ENCODE data around the gene CTDP1. TPM values are rescaled to one million over a fixed set of nuclear protein-coding genes. Genes with fewer than 3 reads are reported as not detected.

Gene CTDP1
- total RNA-seq, 1 donor from 2014 or later: 23.9 TPM

DNA sequence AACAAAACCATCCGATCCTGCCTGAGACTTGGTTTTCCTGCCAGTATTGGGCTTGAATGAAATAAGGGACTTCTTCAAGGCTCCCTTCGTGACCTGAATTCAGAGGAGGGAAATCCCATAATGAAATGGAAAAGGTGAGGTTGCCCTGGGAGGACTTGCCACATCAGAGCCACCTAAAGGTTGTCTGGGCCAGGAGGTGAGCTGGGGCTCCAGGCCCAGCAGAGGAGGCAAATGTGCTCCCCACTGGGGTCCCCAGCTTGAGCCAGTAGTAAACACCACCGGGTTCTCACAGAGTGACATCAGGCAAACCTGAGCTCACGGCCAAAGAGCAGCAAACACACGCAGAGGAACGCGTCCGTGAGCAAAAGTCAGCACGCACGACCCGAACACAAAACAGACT is 28.6 kb upstream of the CTDP1 start:
- H3K4me3 Mint-ChIP-seq (ENCODE audit: low read depth): no peak overlapping the region
- TF ChIP-seq, protein P1, sequence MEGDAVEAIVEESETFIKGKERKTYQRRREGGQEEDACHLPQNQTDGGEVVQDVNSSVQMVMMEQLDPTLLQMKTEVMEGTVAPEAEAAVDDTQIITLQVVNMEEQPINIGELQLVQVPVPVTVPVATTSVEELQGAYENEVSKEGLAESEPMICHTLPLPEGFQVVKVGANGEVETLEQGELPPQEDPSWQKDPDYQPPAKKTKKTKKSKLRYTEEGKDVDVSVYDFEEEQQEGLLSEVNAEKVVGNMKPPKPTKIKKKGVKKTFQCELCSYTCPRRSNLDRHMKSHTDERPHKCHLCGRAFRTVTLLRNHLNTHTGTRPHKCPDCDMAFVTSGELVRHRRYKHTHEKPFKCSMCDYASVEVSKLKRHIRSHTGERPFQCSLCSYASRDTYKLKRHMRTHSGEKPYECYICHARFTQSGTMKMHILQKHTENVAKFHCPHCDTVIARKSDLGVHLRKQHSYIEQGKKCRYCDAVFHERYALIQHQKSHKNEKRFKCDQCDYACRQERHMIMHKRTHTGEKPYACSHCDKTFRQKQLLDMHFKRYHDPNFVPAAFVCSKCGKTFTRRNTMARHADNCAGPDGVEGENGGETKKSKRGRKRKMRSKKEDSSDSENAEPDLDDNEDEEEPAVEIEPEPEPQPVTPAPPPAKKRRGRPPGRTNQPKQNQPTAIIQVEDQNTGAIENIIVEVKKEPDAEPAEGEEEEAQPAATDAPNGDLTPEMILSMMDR (IDR thresholded peaks at IDR 0.05; ENCODE audit: unreplicated experiment): no peak
- peaks cover 23% of the 10 kb centered on the region for H3K27me3 Mint-ChIP-seq
- no peak for DNase-seq (ENCODE audit: low spot score, unreplicated experiment)
- H3K4me1 Mint-ChIP-seq (ENCODE audit: low read depth): no peaks in the 10 kb centered on the region
- peaks cover 4% of the 10 kb centered on the region for H3K9me3 Mint-ChIP-seq (ENCODE audit: low read depth)
- H3K27ac Mint-ChIP-seq: no peak overlapping the region
- H3K36me3 Mint-ChIP-seq (ENCODE audit: insufficient read depth): no peaks in the 10 kb centered on the region

DNA sequence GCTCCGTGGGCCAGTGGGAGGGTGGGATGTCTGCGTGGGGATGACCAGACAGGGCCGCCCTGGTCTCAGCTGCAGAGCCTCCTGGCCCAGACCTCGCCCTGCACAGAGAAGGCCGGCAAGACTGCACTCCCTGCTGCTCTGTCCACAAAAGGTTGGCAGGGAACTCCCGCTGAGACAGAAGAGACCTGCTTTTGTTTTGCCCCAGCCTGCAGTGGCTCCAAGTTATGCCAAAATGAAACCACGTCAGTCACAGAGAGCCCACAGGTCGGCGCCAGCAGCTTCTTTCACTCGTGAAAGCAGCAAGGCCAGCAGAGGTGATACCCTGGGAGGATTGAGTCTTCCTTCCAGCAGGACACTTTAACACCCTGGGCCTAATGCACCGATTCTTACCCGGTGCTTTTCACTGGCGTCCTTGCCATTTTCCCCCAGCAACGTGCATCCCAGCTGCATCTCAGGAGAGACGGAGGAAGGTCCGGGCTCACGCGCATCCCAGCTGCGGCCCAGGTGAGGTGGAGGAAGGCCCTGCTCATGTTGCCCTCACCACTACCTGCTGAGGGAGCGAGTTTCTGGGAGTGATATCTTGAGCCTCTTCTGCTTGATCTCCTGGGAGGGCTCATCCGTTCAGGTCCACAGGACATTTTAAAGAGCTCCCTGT is 22.1 kb upstream of the CTDP1 start:
- H3K27ac Mint-ChIP-seq: no peak overlapping the region
- peaks cover 39% of the 10 kb centered on the region for H3K27me3 Mint-ChIP-seq
- no peaks in the 10 kb centered on the region for H3K4me1 Mint-ChIP-seq (ENCODE audit: low read depth)
- TF ChIP-seq, protein P1 (IDR thresholded peaks at IDR 0.05; ENCODE audit: unreplicated experiment): no peak
- no peaks in the 10 kb centered on the region for H3K36me3 Mint-ChIP-seq (ENCODE audit: insufficient read depth)
- H3K4me3 Mint-ChIP-seq (ENCODE audit: low read depth): no peak overlapping the region
- peaks cover 7% of the 10 kb centered on the region for H3K9me3 Mint-ChIP-seq (ENCODE audit: low read depth)
- DNase-seq (ENCODE audit: low spot score, unreplicated experiment): no peak

DNA sequence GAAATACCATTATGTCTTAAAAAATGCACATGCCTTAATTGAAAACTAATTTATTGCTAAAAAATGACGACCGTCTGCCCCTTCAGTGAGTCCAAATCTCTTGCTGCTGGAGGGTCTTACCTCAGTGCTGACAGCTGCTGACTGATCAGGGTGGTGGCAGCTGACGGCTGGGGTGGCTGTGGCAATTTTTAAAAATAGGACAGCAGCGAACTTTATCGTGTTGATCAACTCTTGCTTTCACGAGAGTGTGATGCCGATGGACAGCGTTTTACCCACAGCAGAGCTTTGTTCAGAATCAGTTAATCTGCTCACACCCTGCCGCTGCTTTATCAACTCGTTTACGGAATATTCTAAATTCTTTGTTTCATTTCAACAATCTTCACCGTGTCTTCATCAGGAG is 21.2 kb upstream of the CTDP1 start:
- TF ChIP-seq, protein P1 (IDR thresholded peaks at IDR 0.05; ENCODE audit: unreplicated experiment): no peak
- Mint-ChIP-seq H3K36me3 (ENCODE audit: insufficient read depth) (no peaks in the 10 kb centered on the region), H3K4me3 (ENCODE audit: low read depth) (no peak overlapping the region), H3K27me3 (peaks cover 40% of the 10 kb centered on the region), H3K4me1 (ENCODE audit: low read depth) (no peaks in the 10 kb centered on the region), H3K27ac (no peak overlapping the region), H3K9me3 (ENCODE audit: low read depth) (peaks cover 7% of the 10 kb centered on the region)
- no peak for DNase-seq (ENCODE audit: low spot score, unreplicated experiment)

DNA sequence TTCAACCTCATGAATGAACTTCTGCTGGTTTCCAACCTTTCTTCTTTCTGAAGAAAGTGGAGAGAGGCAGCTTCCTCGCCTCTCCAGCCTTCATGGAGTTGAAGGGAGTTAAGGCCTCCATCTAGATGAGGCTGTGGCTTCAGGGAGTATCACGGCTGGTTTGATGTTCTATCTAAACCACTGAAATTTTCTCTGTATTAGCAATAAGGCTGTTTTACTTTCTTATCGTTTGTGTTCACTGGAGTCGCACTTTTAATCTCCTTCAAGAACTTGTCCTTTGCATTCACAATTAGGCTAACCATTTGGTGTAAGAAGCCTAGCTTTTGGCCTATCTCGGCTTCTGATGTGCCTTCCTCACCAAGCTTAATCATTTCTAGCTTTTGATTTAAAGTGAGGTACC is 19.9 kb upstream of the CTDP1 start:
- TF ChIP-seq, protein P1 (IDR thresholded peaks at IDR 0.05; ENCODE audit: unreplicated experiment): no peak
- no peak overlapping the region for H3K27ac Mint-ChIP-seq
- no peaks in the 10 kb centered on the region for H3K4me1 Mint-ChIP-seq (ENCODE audit: low read depth)
- no peak for DNase-seq (ENCODE audit: low spot score, unreplicated experiment)
- no peaks in the 10 kb centered on the region for H3K36me3 Mint-ChIP-seq (ENCODE audit: insufficient read depth)
- H3K27me3 Mint-ChIP-seq: peaks cover 35% of the 10 kb centered on the region
- peaks cover 10% of the 10 kb centered on the region for H3K9me3 Mint-ChIP-seq (ENCODE audit: low read depth)
- H3K4me3 Mint-ChIP-seq (ENCODE audit: low read depth): no peak overlapping the region

DNA sequence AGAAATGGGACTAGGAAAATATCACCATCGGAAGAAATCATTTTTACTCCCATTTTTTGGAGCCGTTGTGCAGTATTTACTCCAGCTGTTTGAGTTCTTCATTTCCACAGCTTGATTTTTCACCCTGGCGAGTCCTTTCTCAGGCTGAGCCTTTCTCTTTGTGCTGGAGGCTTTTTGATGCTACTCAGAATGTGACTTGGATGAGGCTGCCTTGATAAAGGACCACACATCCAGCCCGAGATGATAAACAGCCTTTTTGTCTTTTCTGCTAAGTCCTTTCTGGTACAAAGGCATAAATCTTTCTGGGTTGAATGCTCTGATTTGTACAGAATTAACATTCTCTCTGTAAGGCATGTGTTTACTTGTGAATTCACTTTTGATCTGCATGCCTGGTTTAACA is 17.6 kb upstream of the CTDP1 start:
- Mint-ChIP-seq H3K36me3 (ENCODE audit: insufficient read depth) (no peaks in the 10 kb centered on the region), H3K9me3 (ENCODE audit: low read depth) (peaks cover 3% of the 10 kb centered on the region), H3K4me3 (ENCODE audit: low read depth) (no peak overlapping the region), H3K27ac (no peak overlapping the region), H3K4me1 (ENCODE audit: low read depth) (no peaks in the 10 kb centered on the region), H3K27me3 (peaks cover 33% of the 10 kb centered on the region)
- TF ChIP-seq, protein P1 (IDR thresholded peaks at IDR 0.05; ENCODE audit: unreplicated experiment): no peak
- DNase-seq (ENCODE audit: low spot score, unreplicated experiment): no peak

All from progenitor cell of endocrine pancreas (in vitro differentiated cells).